GM21360 (cell line): ENCODE results near the gene BCL2A1.
"Not testable (repeated sequence)": the region's sequence is repeated elsewhere in the genome, so short reads cannot be mapped to it uniquely, and the experiment has no call there.

Experiments
- ATAC-seq: cut with Tn5 transposase; IDR thresholded peaks from one replicate; pipeline ENCODE4 v1.9.1; 2021; ENCODE audit warnings: mild to moderate bottlenecking, moderate library complexity; ENCODE audit not compliant: unreplicated experiment

Gene BCL2A1

GRCh38 chr15:79962178-79962577 lies 8.8 kb downstream of the BCL2A1 start:
- ATAC-seq: peak; percentile 45

- no peak for ATAC-seq
These were observed 10.3 kb downstream of the BCL2A1 start for GRCh38 chr15:79960502-79961212.

- ATAC-seq: no peak
These were observed 13.3 kb downstream of the BCL2A1 start for GRCh38 chr15:79957741-79958140.

GRCh38 chr15:79956354-79956939 lies 14.5 kb downstream of the BCL2A1 start:
- ATAC-seq: no peak

GRCh38 chr15:79954661-79955060 lies 16.3 kb downstream of the BCL2A1 start:
- ATAC-seq: no peak

- no peak for ATAC-seq
These were observed 17.0 kb downstream of the BCL2A1 start for GRCh38 chr15:79953951-79954444.

- ATAC-seq: no peak
These were observed 18.7 kb downstream of the BCL2A1 start for GRCh38 chr15:79952329-79952728.

GRCh38 chr15:79950247-79950646 lies 20.7 kb downstream of the BCL2A1 start:
- no peak for ATAC-seq

- ATAC-seq: no peak
These were observed 22.2 kb downstream of the BCL2A1 start for GRCh38 chr15:79948761-79949160.

GRCh38 chr15:79948095-79948695 lies 22.8 kb downstream of the BCL2A1 start:
- peak; percentile 37 for ATAC-seq

- no peak for ATAC-seq
These were observed 24.0 kb downstream of the BCL2A1 start for GRCh38 chr15:79947009-79947408.

GRCh38 chr15:79944622-79945021 lies 26.4 kb downstream of the BCL2A1 start:
- ATAC-seq: no peak

- ATAC-seq: no peak
These were observed 27.2 kb downstream of the BCL2A1 start for GRCh38 chr15:79943820-79944219.

GRCh38 chr15:79942741-79943481 lies 28.1 kb downstream of the BCL2A1 start:
- ATAC-seq: no peak

GRCh38 chr15:79939399-79939798 lies 31.6 kb downstream of the BCL2A1 start:
- ATAC-seq: no peak

- no peak for ATAC-seq
These were observed 32.9 kb downstream of the BCL2A1 start for GRCh38 chr15:79938143-79938542.

- ATAC-seq: not testable (repeated sequence)
These were observed 35.3 kb downstream of the BCL2A1 start for GRCh38 chr15:79935556-79936201.

GRCh38 chr15:79933231-79933630 lies 37.8 kb downstream of the BCL2A1 start:
- ATAC-seq: no peak

- ATAC-seq: no peak
These were observed 38.5 kb downstream of the BCL2A1 start for GRCh38 chr15:79932447-79932846.

- ATAC-seq: no peak
These were observed 40.5 kb downstream of the BCL2A1 start for GRCh38 chr15:79930516-79930915.

GRCh38 chr15:79929412-79929811 lies 41.6 kb downstream of the BCL2A1 start:
- ATAC-seq: no peak
